ENCODE data around the gene CACNG6.

GRCh38 chr19:53951436-53951835 lies 40.0 kb upstream of the CACNG6 start:
- TF ChIP-seq CTCF (IDR thresholded peaks at IDR 0.05), result no peak
- no peak for TF ChIP-seq POLR2A (IDR thresholded peaks at IDR 0.05)
